Ramos (cell line): Measurements from ENCODE around the gene ME3.

Source experiments
- in situ Hi-C: fragments of 300-500 bp; cut with MboI; formaldehyde crosslinking; loops from one replicate; pipeline ENCODE4 v1.14.3; 2022; ENCODE audit warnings: low sequenced_read_pairs; ENCODE audit not compliant: unreplicated experiment

Gene ME3

DNA sequence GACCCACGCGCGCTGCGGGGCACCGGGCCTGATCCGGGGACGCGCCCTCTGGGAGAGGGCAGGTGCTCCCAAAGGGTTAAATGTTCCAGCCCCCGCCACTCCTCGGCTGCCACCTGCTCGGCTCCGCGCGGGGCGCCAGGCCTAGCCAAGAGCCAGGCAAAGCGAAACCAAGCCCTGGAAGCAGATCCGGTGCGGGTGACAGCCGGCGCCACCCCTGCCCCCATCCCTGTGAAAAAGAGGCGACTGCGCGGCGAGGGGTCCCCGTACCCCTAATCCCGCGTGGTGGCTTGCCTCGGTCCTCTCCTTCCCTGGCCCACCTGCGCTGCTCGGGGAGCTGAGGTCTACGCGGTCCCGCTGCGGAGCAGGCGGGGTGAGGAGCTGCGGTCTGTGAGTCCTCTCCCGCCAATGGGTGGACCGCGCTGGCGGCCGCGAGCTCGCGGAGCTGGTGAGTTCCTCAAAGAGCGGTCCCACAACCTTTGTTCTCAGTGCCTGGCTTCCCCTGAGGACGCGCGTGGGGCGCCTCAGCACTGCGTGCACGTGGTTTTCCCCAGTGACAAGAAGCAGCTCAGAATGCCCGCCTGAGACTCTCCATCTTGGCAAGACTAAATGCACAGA lies at the start of gene ME3:
TSS of gene ME3 (minus strand) at position 610 of the 615 bp plus-strand sequence.
- in situ Hi-C loops, result no loop called here

DNA sequence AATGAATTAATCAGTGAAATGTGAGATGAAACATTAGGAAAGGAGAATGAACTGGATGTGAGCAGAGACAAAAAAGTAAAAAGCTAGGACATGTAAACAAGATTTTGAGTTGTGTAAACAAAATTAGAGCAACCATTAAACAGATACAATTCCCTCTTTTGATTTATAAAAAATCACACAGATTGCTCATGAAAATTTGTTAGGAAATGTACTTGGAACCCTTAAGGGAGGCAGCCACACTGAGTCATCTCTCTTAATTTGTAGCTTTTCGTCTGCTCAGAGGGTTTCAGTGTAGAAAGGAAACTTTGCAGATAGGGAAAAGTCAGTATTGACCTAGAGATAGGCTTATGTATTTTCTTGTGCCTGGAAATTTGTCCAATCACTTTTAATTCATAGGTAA lies 49.6 kb upstream of the ME3 start:
- in situ Hi-C loops, result no loop called here

DNA sequence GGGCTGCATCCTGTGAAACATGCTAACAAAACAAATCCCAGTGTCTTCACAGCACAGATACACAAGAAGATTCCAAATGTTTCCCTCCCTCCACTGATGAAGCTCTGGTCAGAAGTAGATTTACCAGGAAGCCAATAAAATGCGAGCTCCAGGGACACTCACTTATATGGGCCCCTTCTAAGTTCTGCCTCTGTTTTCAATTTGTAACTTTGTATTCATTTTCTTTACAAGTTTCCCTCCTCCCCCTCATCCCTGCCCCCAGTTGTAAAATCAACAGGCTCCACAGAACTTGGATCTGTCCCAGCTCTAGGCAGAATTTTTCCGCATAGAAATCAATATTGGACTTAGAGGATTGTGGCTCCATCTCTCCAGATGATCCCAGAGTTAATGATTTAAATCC lies 48.1 kb upstream of the ME3 start:
- in situ Hi-C loops, result no loop called here

- in situ Hi-C loops, result no loop called here
Observed at GRCh38 chr11:86719781-86720463, 47.5 kb upstream of the ME3 start.

GRCh38 chr11:86718999-86719398 lies 46.6 kb upstream of the ME3 start:
- in situ Hi-C loops, result no loop called here

GRCh38 chr11:86718521-86718920 lies 46.1 kb upstream of the ME3 start:
- in situ Hi-C loops, result no loop called here

- in situ Hi-C loops, result no loop called here
Observed at GRCh38 chr11:86717817-86718501, 45.5 kb upstream of the ME3 start.

DNA sequence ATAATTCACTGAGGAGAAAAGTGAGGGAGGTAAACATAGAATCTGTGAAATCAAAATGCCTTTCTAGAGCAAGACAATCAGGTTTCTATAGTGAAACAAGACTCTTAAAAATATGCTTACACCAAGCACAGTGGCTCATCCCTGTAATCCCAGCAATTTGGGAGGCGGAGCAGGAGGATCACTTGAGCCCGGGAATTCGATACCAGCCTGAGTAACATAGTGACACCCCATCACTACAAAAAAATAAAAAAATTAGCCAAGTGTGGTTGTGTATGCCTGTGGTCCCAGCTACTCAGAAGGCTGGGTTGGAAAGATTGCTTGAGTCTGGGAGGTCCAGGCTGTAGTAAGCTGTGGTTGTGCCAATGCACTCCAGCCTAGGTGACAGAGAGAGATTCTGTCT lies 43.2 kb upstream of the ME3 start:
- in situ Hi-C loops, result no loop called here

GRCh38 chr11:86713552-86713951 lies 41.1 kb upstream of the ME3 start:
- in situ Hi-C loops, result no loop called here

DNA sequence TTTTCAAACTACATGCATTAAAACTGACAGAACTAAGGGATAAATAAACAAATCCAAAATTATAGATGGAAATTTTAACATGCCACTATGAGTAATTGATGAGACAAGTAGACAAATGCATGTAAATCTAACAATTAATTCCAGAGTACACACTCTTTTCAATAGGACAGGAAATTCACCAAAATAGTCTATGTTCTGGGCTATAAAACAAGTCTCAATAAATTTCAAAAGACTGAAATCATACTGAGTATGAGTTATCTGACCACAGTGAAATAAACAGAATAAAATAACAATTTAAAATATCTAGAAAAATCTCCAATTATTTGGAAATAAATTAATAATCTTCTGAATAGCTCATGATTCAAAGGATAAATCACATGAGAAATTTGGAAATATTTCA lies 38.5 kb upstream of the ME3 start:
- in situ Hi-C loops, result no loop called here

DNA sequence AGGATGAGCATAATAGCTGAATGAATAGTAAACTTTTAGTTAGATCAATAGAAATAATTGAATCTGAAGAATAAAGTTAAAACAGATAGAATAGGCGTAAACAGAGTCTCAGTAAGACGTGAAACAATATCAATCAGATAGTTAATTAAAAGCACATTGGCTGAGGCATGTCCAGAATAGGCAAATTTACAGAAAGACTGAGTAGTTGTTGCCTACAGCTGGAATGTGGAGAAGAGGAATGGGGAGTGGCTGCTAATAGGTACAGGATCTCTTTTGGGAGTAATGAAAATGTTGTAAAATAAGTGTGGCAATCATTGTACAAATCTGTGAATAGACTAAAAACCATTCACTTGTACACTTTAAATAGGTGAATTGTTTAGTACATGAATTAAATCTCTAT lies 36.3 kb upstream of the ME3 start:
- in situ Hi-C loops, result no loop called here

DNA sequence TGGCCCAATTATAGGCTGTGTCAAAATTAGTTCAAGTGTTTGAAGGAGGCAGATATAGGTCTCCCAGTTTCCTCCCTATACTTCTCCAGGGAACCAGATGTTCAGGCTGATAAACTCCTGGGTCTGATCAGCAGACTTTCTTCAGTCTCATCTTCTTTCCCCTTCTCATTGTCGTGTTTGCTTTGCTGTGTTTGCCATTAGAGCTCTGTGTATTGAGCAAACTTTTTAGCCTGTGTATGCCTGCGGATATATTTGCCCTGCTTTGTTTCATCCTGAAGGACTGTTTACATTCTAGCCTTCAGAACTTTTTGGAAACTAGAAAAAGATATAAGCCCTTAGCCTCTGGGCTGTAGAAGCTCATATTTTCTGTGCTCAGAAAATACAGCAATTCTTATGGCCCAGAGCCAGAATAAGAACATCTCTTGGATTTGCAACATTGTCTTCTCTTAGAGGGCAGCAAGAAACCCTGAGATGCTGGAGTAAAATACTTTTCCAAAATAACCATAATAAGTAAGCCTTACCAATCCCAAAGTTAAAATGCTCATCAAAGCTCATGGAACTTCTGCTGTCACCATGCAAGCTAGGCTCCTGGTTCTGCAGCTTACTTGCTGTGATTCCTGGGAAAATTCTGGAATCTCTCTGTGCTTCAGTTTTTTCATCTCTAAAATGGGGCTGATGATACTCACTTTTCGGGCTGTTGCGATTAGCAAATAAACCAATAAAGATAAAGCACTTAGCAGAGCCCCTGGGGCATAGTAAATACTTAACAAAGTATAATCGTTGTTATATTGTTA lies 34.1 kb upstream of the ME3 start:
- in situ Hi-C loops, result no loop called here

DNA sequence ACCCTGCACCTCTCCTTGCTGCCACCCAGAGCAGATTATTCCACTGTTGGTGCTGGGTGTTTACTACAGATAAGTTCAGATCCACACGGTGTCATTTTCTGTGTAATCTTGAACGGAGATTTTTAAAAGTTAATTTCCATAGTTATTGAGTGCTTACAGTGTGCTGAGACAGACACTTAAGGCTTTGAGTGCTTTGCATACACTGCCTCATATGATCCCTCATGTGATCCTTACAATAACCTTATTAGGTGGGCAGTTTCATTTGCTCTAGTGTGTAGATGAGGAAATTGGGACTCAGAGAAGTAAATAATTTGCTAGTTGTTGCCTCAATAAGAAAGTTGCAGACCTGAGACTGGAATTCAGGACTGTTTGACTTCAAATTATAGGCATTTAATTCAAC lies 32.3 kb upstream of the ME3 start:
- in situ Hi-C loops, result no loop called here

DNA sequence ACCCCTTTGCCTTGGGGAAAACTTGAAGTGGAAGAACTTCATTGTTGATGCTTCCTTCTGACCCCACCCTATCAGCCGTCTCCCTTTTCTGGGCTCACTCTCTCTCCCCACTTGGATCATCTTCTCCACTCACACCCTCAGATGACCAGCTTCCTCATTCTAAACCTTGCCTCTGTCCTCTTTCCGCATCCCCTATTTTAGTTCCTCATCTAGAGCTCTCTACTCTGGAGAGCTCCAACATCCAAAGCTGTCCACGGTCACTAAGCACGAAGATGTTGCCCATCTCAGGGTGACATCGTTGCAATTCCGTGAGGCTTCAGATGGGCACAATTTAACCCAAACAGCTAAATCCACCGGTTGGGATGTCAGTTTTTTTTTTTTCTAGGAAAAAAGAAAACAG lies 31.6 kb upstream of the ME3 start:
- in situ Hi-C loops, result no loop called here

DNA sequence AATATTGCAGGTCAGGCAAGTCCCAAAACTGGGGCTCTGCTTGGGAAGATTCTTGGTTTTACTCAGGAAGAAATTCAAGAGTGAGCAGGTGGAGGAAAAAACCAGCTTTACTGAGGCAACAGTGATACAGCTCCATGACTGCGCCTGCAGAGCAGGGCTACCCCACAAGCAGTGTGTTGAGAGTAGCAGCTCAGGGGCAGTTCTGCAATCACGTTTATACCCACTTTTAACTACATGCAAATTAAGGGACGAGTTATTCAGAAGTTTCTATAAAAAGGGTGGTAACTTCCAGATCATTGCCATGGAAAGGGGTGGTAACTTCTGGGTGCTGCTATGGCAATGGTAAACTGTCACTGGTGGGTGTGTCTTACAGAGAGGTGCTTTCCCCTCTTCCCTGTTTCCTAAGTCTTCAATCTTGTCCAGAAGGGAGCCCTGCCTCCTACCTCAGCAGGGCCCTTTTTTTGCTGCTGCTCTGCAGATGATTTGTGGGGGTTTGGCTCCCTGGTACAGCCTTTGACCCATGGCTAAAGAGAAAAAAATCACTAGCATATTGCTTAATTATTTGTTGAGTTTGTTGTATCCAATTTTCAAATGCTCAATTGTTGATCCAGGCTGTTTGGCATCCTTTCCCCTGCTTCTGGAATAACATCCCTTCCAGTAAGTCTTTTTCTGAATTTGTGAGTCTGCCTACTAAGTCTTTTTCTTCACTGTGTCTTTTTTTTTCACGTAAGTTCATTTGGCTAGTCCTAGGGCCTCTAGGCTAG lies 30.0 kb upstream of the ME3 start:
- in situ Hi-C loops, result no loop called here

GRCh38 chr11:86699040-86699791 lies 26.8 kb upstream of the ME3 start:
- in situ Hi-C loops, result no loop called here

GRCh38 chr11:86698639-86699038 lies 26.2 kb upstream of the ME3 start:
- in situ Hi-C loops, result no loop called here

DNA sequence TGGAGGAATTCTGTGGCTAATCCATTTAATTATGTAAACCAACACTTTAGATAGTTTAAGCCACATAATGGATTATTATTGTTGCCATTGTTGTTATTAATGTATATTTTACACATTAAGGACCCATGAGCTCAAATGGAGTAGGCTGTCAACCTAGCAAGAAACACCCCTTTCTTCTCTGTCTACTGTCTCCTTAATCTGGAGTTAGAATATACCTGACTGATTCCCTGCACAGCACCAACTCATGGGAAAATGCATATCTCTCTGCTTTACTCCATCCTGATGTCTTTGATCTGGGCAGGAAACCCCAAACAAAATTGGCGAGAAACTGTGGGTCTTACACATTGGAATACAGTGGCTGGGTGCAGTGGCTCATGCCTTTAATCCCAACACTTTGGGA lies 24.0 kb upstream of the ME3 start:
- in situ Hi-C loops, result no loop called here

DNA sequence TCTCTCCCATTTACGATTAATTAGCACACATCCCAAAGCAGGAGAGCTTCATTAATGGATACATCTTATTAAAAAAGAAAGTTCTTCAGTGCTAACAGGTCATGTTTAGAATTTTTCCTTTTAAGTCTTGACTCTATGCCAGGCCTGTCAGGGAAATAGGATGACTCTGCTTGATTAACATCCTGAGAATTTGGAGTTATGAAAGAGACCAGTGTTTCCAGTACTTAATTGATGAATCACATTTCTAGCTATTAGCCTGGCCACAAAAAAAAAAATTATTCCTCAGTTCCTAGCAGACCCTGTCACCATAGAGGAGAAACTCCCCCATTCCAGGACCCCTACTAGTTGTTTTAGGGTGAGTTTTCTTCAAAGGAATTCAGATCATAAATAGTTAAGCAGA lies 23.6 kb upstream of the ME3 start:
- in situ Hi-C loops, result no loop called here

- in situ Hi-C loops, result no loop called here
Observed at GRCh38 chr11:86695373-86695772, 23.0 kb upstream of the ME3 start.
